ENCODE measurements around the gene THSD4.
"Not testable (repeated sequence)": the region's sequence is repeated elsewhere in the genome, so short reads cannot be mapped to it uniquely, and the experiment has no call there.

THSD4 gene

DNA sequence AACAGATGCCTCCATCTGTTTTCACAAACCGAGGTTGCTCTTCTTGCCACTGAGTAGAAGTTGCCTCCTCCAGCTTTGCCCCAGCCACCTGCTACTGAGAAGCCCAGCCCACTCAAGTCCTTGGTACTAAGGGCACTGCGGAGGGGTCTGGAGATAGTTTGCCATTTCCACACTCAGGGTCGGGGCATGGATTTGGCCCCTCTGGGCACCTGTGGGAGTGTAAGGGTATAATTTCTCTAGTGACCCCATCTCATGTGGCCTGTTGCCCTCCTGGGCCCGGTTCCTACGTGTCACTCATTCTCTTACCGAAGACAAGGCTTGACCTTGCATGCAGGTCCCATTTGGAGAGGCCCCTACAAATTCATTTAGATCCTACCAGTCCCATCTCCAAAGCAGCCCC is 79.0 kb downstream of the THSD4 start:
- no peak for DNase-seq

GRCh38 chr15:71195242-71195641 is 80.0 kb downstream of the THSD4 start:
- no peak for DNase-seq

DNA sequence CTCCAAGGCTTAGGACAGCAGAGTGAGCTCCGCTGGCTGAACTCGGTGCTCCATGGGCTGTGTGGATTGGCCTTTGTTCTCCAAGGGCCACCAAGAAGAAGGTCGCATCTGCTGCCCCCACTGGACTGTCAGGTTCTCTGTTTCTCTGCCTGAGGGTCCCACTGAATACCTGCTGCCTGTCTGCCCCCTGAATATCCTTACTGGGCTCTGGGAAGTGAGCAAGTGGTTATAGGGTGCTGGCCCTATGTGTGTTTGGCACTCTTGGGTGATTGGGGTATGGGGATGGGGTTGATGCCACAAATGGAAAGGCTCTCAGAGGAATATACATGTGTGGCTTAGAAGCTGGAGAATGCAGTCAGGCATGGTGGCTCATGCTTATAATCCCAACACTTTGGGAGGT is 82.3 kb downstream of the THSD4 start:
- no peak for DNase-seq

DNA sequence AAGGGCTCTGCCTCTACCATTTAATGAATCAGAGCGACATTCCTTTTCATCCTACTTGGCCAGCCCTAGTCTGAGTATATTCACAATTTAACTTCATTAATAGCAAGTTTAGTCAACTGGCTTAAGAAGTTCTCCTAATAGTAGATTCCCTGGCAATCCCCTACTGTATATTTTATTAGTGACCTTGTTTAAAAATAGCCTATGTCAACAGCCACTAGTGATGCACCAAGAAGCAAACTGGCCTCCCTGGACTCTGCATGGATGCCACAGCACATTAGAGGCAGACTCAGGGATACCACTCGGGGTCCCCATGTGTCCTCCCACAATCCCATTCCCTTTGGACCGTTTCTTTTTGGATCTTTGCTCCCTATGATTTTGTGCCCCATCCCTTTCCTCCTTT is 83.6 kb downstream of the THSD4 start:
- DNase-seq = no peak

DNA sequence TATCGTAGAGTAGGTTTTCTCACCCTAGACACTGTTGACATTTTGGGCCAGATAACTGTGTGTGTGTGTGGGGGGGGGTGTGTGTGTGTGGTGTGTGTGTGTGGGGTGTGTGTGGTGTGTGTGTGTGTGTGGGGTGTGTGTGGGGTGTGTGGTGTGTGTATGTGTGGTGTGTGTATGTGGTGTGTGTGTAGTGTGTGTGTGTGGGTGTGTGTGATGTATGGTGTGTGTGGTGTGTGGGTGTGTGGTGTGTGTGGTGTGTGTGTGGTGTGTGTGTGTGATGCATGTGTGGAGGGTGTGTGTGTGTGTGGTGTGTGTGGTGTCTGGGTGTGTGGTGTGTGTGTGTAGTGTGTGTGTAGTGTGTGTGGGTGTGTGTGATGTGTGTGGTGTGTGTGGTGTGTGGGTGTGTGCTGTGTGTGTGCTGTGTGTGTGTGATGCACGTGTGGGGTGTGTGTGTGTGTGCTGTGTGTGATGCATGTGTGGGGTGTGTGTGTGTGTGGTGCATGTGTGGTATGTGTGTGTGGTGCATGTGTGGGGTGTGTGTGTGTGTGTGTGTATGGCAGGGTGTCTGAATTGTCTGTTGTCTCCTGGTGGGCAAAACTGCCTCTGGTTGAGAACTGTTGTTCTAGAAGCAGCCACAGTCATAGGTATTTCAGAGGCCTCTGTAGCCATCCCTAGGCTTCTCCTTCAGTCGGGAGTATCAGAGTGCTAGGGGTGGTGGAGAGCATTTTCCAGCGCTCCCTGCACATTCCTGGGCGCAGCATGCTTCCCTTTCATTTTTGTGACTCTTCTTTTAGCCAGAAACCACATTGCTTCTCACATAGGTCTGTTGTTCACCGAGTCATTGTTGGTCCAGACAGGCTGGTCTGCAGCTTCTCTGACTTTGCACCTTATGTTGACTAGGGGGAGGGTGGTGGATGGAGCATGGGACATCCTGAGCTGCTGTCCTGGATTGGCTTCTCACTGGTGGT is 84.4 kb downstream of the THSD4 start:
- DNase-seq = no peak

DNA sequence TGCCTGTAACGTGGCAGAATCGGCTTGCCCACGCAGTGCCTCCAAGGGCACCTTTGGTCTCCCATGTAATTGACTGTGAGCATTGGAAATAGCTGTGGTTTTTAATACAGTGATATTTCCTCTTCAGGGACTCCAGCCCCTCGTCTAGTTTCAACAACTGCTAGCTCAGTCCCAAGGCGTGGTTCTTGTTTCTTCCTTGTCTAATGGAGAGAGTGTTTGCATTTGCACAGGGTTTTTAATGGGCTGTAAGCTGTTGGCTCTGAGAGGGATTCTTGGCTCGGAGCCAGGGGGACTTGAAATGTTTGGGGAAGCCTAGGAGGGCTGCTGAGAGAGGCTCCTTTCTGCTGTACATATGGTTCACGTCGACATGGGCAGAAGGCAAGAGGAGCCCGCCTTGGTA is 86.2 kb downstream of the THSD4 start:
- no peak for DNase-seq

DNA sequence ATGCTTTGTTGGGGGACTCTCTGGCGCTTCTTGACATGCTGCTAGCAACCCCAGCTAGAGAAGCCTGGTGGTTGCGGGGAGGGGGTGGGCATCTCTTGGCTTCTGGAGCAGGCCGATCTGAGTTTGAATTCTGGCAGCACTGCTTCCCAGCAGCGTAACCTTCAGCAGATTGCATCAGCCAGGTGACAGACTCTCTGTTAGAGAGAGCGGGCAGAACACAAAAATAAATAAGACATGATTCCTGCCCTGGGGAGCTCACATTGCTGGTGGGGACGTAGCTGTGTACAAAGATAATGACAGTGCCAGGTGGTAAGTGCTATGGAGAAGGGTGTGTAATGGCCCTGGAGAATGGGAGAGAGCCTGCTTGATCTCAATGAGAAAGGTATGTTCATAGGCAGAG is 87.4 kb downstream of the THSD4 start:
- DNase-seq = no peak

DNA sequence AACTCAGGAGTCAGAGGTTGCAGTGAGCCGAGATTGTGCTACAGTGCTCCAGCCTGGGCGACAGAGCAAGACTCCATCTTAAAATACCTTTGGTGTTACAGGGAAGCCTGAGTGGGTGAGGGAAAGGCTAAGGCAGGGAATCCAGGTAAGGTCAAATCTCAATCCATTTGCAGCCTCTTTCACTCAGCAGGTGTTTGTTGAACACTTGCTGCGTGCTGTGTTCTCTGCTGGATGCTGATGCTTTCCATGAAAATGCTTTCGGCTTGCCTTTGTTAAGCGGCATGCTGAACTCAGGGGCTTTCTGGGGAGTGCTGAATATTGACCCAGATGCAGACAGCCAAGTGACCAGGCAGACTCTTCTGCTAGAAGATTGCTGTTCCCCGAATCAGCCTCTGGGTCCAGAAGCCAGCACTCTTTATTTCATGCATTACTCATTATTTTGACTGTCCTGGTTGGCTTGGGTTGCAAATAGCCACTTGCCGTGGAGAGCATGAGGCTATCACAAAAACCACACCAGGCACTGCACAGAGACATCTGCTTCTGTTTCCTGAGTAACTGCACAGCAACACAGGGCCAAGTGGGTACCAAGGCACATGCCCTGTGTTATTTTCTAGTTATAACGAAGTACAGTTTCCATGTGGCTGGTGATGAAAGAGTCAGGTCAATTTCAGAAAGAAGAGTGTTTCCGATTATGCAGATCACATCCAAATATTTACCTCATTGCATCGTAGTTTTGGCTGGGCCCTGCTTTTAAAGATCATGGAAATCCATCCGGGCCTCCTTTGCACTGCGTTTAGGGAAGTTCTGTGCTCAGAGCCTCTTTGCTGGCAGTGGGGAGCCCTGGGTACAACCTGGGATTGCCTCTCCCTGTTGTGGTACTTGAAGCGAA is 88.6 kb downstream of the THSD4 start:
- no peak for DNase-seq

DNA sequence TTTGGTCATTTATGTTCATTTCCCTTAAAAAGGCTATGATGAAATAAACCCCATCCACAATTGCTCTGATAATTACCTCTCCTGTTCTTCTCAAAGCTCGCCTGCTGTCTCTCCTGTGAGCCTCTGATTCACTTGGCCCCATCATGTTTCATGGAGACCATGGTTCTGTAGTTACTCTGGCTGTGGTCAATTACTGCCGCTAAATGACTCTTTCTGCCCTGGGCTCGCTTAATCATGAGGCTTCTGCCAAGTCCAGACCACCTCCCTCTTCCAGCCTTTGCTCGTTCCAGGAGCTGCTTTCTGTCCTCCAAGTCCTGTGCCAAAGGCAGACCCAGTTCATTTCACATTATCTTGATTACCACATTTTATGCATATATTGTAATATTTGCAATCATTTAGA is 91.9 kb downstream of the THSD4 start:
- no peak for DNase-seq

DNA sequence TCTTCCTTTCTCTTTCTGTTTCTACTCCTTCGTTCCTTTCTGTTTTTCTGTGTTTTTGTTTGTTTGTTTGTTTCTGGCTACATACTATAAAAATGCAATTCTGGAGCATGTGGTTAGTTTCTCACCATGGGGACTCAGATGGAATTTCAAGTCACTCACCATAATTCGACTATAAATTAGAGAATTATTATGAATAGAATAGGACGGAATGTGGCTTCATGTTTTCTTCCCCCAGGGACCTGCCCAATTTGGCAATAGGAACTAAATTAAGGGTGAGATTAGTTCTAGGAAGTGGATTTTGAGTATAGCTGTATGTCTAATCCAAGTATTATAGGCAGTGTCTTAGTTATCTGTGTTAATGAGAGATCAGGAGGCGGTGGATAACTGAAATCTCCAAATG is 96.9 kb downstream of the THSD4 start:
- DNase-seq = no peak

GRCh38 chr15:71213943-71214342 is 98.7 kb downstream of the THSD4 start:
- DNase-seq = not testable (repeated sequence)

DNA sequence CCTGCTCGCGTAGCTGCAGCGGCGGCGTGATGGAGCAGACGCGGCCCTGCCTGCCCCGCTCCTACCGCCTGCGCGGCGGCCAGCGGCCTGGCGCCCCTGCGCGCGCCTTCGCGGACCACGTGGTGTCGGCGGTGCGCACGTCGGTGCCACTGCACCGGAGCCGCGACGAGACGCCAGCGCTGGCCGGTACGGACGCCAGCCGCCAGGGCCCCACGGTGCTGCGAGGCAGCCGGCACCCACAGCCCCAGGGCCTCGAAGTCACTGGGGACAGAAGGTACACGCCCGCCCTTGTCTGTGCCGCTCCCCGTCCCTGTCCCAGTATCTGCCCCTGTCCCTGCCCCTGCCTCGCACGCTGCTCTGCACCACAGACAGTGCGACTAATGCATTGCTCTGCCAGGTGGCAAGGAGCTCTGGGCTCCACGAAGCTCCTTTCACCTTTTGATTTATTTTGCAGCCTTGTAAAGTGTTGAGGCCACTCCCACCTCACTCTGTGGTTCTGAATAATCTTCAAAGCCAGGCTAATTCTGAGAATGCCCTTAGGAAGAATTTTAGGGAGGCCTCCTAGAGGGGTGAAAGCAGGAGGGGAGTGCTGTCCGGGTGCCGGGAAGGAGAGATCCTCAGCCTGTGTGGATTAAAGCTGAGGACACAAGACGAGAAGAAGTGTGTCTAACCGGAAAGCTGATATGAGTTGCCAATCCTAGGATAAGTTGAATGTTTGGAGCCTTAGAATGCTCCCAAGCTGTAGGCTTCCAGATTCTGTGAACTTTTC is 100.0 kb downstream of the THSD4 start:
- DNase-seq = no peak

GRCh38 chr15:71218272-71218805 is 103.1 kb downstream of the THSD4 start:
- no peak for DNase-seq

GRCh38 chr15:71219101-71219500 is 103.8 kb downstream of the THSD4 start:
- DNase-seq = no peak

DNA sequence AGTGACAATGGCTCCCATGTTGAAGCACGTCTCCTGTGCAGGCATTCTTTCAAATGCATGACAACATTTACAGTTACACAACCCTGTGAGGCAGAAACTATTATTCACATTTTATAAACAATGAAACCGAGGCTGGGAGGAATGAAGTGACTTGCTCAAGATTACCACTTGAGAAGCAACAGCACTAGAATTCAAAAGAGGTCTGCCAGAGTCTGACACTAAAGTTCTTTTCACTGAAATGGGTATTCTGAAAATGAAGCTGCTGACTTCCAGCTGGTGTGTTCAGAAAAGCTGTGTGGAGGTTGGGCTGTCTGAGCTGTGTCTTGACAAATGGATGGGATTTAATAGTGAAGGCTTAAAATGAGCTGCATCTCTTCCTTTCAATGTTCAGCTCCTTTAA is 104.4 kb downstream of the THSD4 start:
- DNase-seq = no peak

- DNase-seq = no peak
Observed at GRCh38 chr15:71220828-71221227, 105.6 kb downstream of the THSD4 start.

DNA sequence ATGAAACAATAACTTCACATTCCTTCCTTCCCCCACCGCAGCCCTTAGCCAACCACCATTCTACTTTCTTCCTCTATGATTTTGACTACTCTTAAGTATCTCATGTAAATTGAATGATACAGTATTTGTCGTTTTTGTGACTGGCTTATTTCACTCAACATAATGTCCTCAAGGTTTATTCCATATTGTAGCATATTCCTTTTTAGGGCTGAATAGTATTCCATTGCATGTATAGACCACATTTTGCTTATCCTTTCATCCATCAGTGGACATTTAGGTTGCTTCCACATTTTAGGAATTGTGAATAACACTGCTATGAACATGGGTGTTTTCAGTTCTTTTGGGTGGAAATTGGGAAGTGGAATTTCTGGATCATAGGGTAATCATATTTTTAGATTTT is 106.1 kb downstream of the THSD4 start:
- DNase-seq = no peak

DNA sequence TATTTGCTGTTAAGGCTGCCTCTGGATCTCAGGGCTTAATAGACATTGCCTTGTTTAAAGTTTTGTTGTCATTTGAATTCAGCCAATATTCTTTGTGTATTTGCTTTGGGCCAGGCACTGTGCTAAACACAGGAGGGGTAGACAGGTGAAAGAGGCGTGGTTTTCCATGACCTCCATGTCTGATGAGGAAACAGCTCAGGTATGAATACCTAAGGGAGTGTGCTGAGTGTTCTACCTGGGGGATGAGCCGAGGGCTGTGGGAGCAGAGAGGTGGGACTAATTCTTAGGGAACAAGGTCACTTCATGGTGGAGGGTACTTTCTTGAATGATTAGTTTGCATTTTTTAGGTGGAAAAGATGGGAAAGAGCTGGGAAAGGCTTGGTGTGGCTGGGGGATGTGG is 108.2 kb downstream of the THSD4 start:
- DNase-seq = no peak

GRCh38 chr15:71224024-71224423 is 108.8 kb downstream of the THSD4 start:
- DNase-seq = no peak

DNA sequence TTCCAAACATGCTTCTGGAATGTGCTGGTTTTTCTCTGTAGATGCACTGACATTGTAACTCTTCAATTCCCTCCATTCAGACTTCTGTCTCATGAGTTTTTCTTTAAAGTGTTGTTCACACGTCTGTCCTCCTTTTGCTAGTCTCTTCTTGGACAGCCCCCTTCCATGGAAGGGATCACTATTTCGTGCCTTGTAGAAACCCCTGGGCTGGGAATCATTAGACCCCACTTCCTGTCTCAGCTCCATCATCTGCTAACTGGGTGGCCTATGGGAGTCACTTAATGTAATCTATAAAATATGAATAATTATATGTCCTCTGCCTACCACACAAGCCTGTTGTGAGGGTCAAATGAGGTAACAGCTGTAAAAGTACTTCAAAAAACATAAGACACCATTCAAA is 110.6 kb downstream of the THSD4 start:
- no peak for DNase-seq

GRCh38 chr15:71226536-71227455 is 111.5 kb downstream of the THSD4 start:
- DNase-seq = no peak

DNA sequence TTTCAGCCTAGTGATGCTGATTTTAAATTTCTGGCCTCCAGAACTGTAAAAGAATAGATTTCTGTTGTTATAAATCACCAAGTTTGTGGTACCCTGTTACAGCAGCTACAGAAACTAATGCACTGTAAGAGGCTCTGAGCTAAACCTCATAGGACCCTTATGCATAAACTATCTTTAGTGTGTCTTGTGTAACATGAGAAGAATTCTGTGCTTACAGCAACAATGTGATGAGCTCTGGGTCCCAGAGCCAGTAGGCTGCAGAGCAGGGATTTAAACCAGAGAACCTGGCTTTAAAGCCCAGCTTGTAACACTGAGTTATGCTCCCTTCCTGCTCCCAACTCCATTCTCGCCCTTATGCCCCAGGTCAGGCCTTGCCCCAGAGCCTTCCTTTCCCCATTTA is 113.1 kb downstream of the THSD4 start:
- no peak for DNase-seq
